ENCODE data around the gene TCF7L2.
"Not testable (repeated sequence)": the region's sequence is repeated elsewhere in the genome, so short reads cannot be mapped to it uniquely, and the experiment has no call there.

TCF7L2 gene

GRCh38 chr10:113096128-113096996 is 146.3 kb downstream of the TCF7L2 start:
- DNase-seq (ENCODE audit: low read depth) = no peak

GRCh38 chr10:113097036-113097435 is 147.0 kb downstream of the TCF7L2 start:
- no peak for DNase-seq (ENCODE audit: low read depth)

- DNase-seq (ENCODE audit: low read depth) = no peak
Measured at GRCh38 chr10:113099431-113100183, 149.6 kb downstream of the TCF7L2 start.

- no peak for DNase-seq (ENCODE audit: low read depth)
Measured at GRCh38 chr10:113100281-113100680, 150.2 kb downstream of the TCF7L2 start.

GRCh38 chr10:113103131-113103840 is 153.2 kb downstream of the TCF7L2 start:
- DNase-seq (ENCODE audit: low read depth) = no peak

- DNase-seq (ENCODE audit: low read depth) = no peak
Measured at GRCh38 chr10:113104047-113104446, 154.0 kb downstream of the TCF7L2 start.

GRCh38 chr10:113108194-113108835 is 158.3 kb downstream of the TCF7L2 start:
- no peak for DNase-seq (ENCODE audit: low read depth)

GRCh38 chr10:113108948-113109347 is 158.9 kb downstream of the TCF7L2 start:
- DNase-seq (ENCODE audit: low read depth) = no peak

- not testable (repeated sequence) for DNase-seq (ENCODE audit: low read depth)
Measured at GRCh38 chr10:113109482-113109881, 159.4 kb downstream of the TCF7L2 start.

- no peak for DNase-seq (ENCODE audit: low read depth)
Measured at GRCh38 chr10:113111260-113111659, 161.2 kb downstream of the TCF7L2 start.

- no peak for DNase-seq (ENCODE audit: low read depth)
Measured at GRCh38 chr10:113111900-113112853, 162.1 kb downstream of the TCF7L2 start.

- no peak for DNase-seq (ENCODE audit: low read depth)
Measured at GRCh38 chr10:113113241-113113640, 163.2 kb downstream of the TCF7L2 start.

GRCh38 chr10:113113918-113114317 is 163.9 kb downstream of the TCF7L2 start:
- no peak for DNase-seq (ENCODE audit: low read depth)

- no peak for DNase-seq (ENCODE audit: low read depth)
Measured at GRCh38 chr10:113115556-113115955, 165.5 kb downstream of the TCF7L2 start.

GRCh38 chr10:113118882-113119281 is 168.8 kb downstream of the TCF7L2 start:
- DNase-seq (ENCODE audit: low read depth) = no peak

- DNase-seq (ENCODE audit: low read depth) = no peak
Measured at GRCh38 chr10:113119801-113120200, 169.8 kb downstream of the TCF7L2 start.

GRCh38 chr10:113121153-113121552 is 171.1 kb downstream of the TCF7L2 start:
- DNase-seq (ENCODE audit: low read depth) = no peak

GRCh38 chr10:113122947-113123346 is 172.9 kb downstream of the TCF7L2 start:
- no peak for DNase-seq (ENCODE audit: low read depth)

GRCh38 chr10:113124724-113125123 is 174.7 kb downstream of the TCF7L2 start:
- DNase-seq (ENCODE audit: low read depth) = no peak

- no peak for DNase-seq (ENCODE audit: low read depth)
Measured at GRCh38 chr10:113125612-113126011, 175.6 kb downstream of the TCF7L2 start.
